Measurements from ENCODE around the gene EPS8L3. TPM values are rescaled to one million over a fixed set of nuclear protein-coding genes. Genes with fewer than 3 reads are reported as not detected.

The EPS8L3 gene
- total and polyA plus RNA-seq, 10 of the 15 experiments (the other 5 are each of a cell fraction or from before 2014, with no cell fraction given), result not detected

GRCh38 chr1:109759513-109760334 lies 4.0 kb downstream of the EPS8L3 start:
- ChIA-PET SMC1A (ENCODE audit: uncharacterized antibody, unreplicated experiment) (no interaction called here), POLR2A (interaction anchor here (0.7 kb wide), 1 partner anchor 286 kb away, joined by 4 read pairs; no protein-coding TSS in a partner anchor), RAD21 (ENCODE audit: unreplicated experiment) (interaction anchor here (1.3 kb wide), 1 partner anchor 120 kb away, joined by 3 read pairs; no protein-coding TSS in a partner anchor), CTCF (interaction anchor here (0.6 to 2.6 kb wide), 4 partner anchors 17 to 591 kb away, joined by 3 to 13 read pairs (median 3); no protein-coding TSS in a partner anchor)
- WGBS (ENCODE audit: insufficient coverage, insufficient replicate concordance, low lambda C conversion rate, missing lambda C conversion rate), result 21% methylated on average over 9 of the region's 11 CpGs
- Histone ChIP-seq H3K79me2 (ENCODE audit: control insufficient read depth, insufficient read depth, low read length) (no peaks in the 10 kb centered on the region), H3K4me2 (ENCODE audit: control insufficient read depth, insufficient read depth) (no peak overlapping the region), H4K20me1 (ENCODE audit: control insufficient read depth, insufficient read depth) (no peaks in the 10 kb centered on the region), H3K9ac (ENCODE audit: control insufficient read depth, insufficient read depth, low read length) (no peak overlapping the region), H3K4me3 (no peak overlapping the region), H3K4me1 (ENCODE audit: control insufficient read depth, insufficient read depth, low read length) (no peaks in the 10 kb centered on the region), H3K27me3 (replicated peaks in 1 of 2; ENCODE audit: control insufficient read depth in 2 of 2, insufficient read depth in 2 of 2, low read length in 1 of 2) (no peaks in the 10 kb centered on the region), H3K36me3 (ENCODE audit: control insufficient read depth in 2 of 2, insufficient read depth in 2 of 2, low read length in 1 of 2) (no peaks in the 10 kb centered on the region), H3K9me3 (replicated peaks; ENCODE audit: control insufficient read depth, insufficient read depth, low read length) (no peaks in the 10 kb centered on the region), H3K27ac (ENCODE audit: control insufficient read depth, insufficient read depth) (no peak overlapping the region), H2AFZ (ENCODE audit: control insufficient read depth, low read depth, low read length) (no peak overlapping the region)
- ATAC-seq (no peak), DNase-seq (ENCODE audit: low read depth, low spot score) (no peak), FAIRE-seq (no peak)
- intact Hi-C loops (cut with micrococcal nuclease; ENCODE audit: unreplicated experiment), result no loop called here
- in situ Hi-C loops (cut with MboI), result no loop called here
- TF ChIP-seq BMI1 (IDR thresholded peaks at IDR 0.05; ENCODE audit: borderline replicate concordance) (no peak), EP300 (IDR thresholded peaks at IDR 0.05; ENCODE audit: borderline replicate concordance in 1 of 2, control insufficient read depth in 1 of 2, low read depth in 2 of 2, low read length in 2 of 2) (no peak), BHLHE40 (IDR thresholded peaks at IDR 0.05; ENCODE audit: borderline replicate concordance in 1 of 2, low read depth in 2 of 2, low read length in 1 of 2) (no peak), ZNF217 (IDR thresholded peaks at IDR 0.05) (no peak), PBX3 (IDR thresholded peaks at IDR 0.05; ENCODE audit: insufficient replicate concordance, low read depth, low read length) (no peak), USF1 (IDR thresholded peaks at IDR 0.05; ENCODE audit: borderline replicate concordance, extremely low read length, insufficient read depth, low read depth, low read length) (no peak), POU2F2 (IDR thresholded peaks at IDR 0.05; ENCODE audit: borderline replicate concordance, low read depth, low read length) (no peak), HSF1 (IDR thresholded peaks at IDR 0.05; ENCODE audit: low read depth, low read length) (no peak), EZH2 (IDR thresholded peaks at IDR 0.05; ENCODE audit: borderline replicate concordance, control insufficient read depth, low read depth, low read length) (no peak), MLLT1 (IDR thresholded peaks at IDR 0.05) (no peak), ZNF274 (IDR thresholded peaks at IDR 0.05; ENCODE audit: insufficient read depth, insufficient read length) (no peak), SUZ12 (IDR thresholded peaks at IDR 0.05; ENCODE audit: unreplicated experiment) (no peak)
- no TSS peak for BruUV-seq (replicated peaks)

Measured in GM12878 (cell line).